Nephron (organoid): ENCODE results near the gene INSIG2.

Experiments used
- H3K27ac Mint-ChIP-seq, 3 experiments: 2 replicates each; pipeline ENCODE4 v1.8.0; 2020; ENCODE audit warnings: mixed read lengths in 3 of 3, mild to moderate bottlenecking in 2 of 3, moderate library complexity in 1 of 3
- H3K27me3 Mint-ChIP-seq: 2 replicates; pipeline ENCODE4 v1.8.0; 2021; ENCODE audit warnings: low read depth, mild to moderate bottlenecking, moderate library complexity, mixed read lengths
- H3K36me3 Mint-ChIP-seq: 2 replicates; pipeline ENCODE4 v1.8.0; 2020; ENCODE audit warnings: low read depth, mixed read lengths
- H3K4me1 Mint-ChIP-seq: 2 replicates; pipeline ENCODE4 v1.8.0; 2020; ENCODE audit warnings: mixed read lengths
- H3K4me3 Mint-ChIP-seq, 3 experiments: 2 replicates each; pipeline ENCODE4 v1.8.0; 2020; ENCODE audit warnings: mild to moderate bottlenecking in 3 of 3, mixed read lengths in 3 of 3, moderate library complexity in 2 of 3
- H3K9me3 Mint-ChIP-seq: 2 replicates; pipeline ENCODE4 v1.8.0; 2020; ENCODE audit warnings: mixed read lengths
- CTCF ChIP-seq, 3 experiments: fragments of 200-600 bp; sonication (generic); IDR thresholded peaks; one replicate each; pipeline ENCODE4 v1.5.0; 2021; ENCODE audit warnings: antibody characterized with exemption in 3 of 3; ENCODE audit not compliant: unreplicated experiment in 3 of 3

INSIG2 gene

GRCh38 chr2:118105497-118105896 is 17.2 kb downstream of the INSIG2 start:
- Mint-ChIP-seq H3K36me3 (peaks cover 51% of the 10 kb centered on the region), H3K4me1 (no peaks in the 10 kb centered on the region), H3K9me3 (no peaks in the 10 kb centered on the region), H3K27me3 (no peaks in the 10 kb centered on the region), H3K27ac (no peak overlapping the region), H3K4me3 (no peak overlapping the region)
- no peak for TF ChIP-seq CTCF (IDR thresholded peaks at IDR 0.05; ENCODE audit: unreplicated experiment in 3 of 3)

GRCh38 chr2:118106926-118107325 is 18.7 kb downstream of the INSIG2 start:
- no peak overlapping the region for H3K4me3 Mint-ChIP-seq
- peaks cover 54% of the 10 kb centered on the region for H3K36me3 Mint-ChIP-seq
- H3K27me3 Mint-ChIP-seq: no peaks in the 10 kb centered on the region
- no peak overlapping the region for H3K27ac Mint-ChIP-seq
- no peak for TF ChIP-seq CTCF (IDR thresholded peaks at IDR 0.05; ENCODE audit: unreplicated experiment in 3 of 3)
- H3K9me3 Mint-ChIP-seq: no peaks in the 10 kb centered on the region
- no peaks in the 10 kb centered on the region for H3K4me1 Mint-ChIP-seq

- TF ChIP-seq CTCF (IDR thresholded peaks at IDR 0.05; ENCODE audit: unreplicated experiment in 3 of 3): no peak
- no peak overlapping the region for H3K27ac Mint-ChIP-seq
- no peaks in the 10 kb centered on the region for H3K9me3 Mint-ChIP-seq
- H3K4me1 Mint-ChIP-seq: no peaks in the 10 kb centered on the region
- H3K4me3 Mint-ChIP-seq: no peak overlapping the region
- H3K36me3 Mint-ChIP-seq: peaks cover 45% of the 10 kb centered on the region
- no peaks in the 10 kb centered on the region for H3K27me3 Mint-ChIP-seq
Observed at GRCh38 chr2:118110310-118110709, 22.0 kb downstream of the INSIG2 start.

- TF ChIP-seq CTCF (IDR thresholded peaks at IDR 0.05; ENCODE audit: unreplicated experiment in 3 of 3): no peak
- Mint-ChIP-seq H3K27me3 (no peaks in the 10 kb centered on the region), H3K27ac (no peak overlapping the region), H3K4me1 (no peaks in the 10 kb centered on the region), H3K36me3 (peaks cover 39% of the 10 kb centered on the region), H3K4me3 (no peak overlapping the region), H3K9me3 (no peaks in the 10 kb centered on the region)
Observed at GRCh38 chr2:118110991-118111390, 22.7 kb downstream of the INSIG2 start.

- no peaks in the 10 kb centered on the region for H3K4me1 Mint-ChIP-seq
- no peak for TF ChIP-seq CTCF (IDR thresholded peaks at IDR 0.05; ENCODE audit: unreplicated experiment in 3 of 3)
- H3K27me3 Mint-ChIP-seq: no peaks in the 10 kb centered on the region
- H3K27ac Mint-ChIP-seq: no peak overlapping the region
- no peak overlapping the region for H3K4me3 Mint-ChIP-seq
- H3K9me3 Mint-ChIP-seq: no peaks in the 10 kb centered on the region
- peaks cover 32% of the 10 kb centered on the region for H3K36me3 Mint-ChIP-seq
Observed at GRCh38 chr2:118112771-118113334, 24.6 kb downstream of the INSIG2 start.

GRCh38 chr2:118114863-118115262 is 26.6 kb downstream of the INSIG2 start:
- peaks cover 20% of the 10 kb centered on the region for H3K36me3 Mint-ChIP-seq
- H3K4me3 Mint-ChIP-seq: no peak overlapping the region
- no peak for TF ChIP-seq CTCF (IDR thresholded peaks at IDR 0.05; ENCODE audit: unreplicated experiment in 3 of 3)
- no peak overlapping the region for H3K27ac Mint-ChIP-seq
- no peaks in the 10 kb centered on the region for H3K27me3 Mint-ChIP-seq
- H3K9me3 Mint-ChIP-seq: no peaks in the 10 kb centered on the region
- no peaks in the 10 kb centered on the region for H3K4me1 Mint-ChIP-seq
